GM12878 (cell line): ENCODE results near the gene S100A12. TPM values are rescaled to one million over a fixed set of nuclear protein-coding genes. Genes with fewer than 3 reads are reported as not detected.

Experiments used
- ATAC-seq: fragments of 200-7000 bp; cut with Tn5 transposase; 3 replicates; pipeline ENCODE4 v1.9.1; 2020; ENCODE audit warnings: mild to moderate bottlenecking, moderate library complexity
- BruUV-seq: library from RNA; stranded (reverse); fragments of 400-500 nt; replicated peaks from 2 replicates; lab custom pipeline; 2021; lab: Mats Ljungman, UMichigan
- CTCF ChIA-PET: fragments of 300-600 bp; sonication (Branson Sonifier 250); formaldehyde crosslinking; extraction: SDS; loops from one replicate; lab custom pipeline; 2021; ENCODE audit warnings: inconsistent platforms; lab: Yijun Ruan, JAX
- POLR2A ChIA-PET: fragments of 350-600 bp; formaldehyde crosslinking; extraction: SDS; loops from one replicate; lab custom pipeline; 2021; ENCODE audit warnings: inconsistent platforms; lab: Charles Lee
- RAD21 ChIA-PET: fragments of 300-600 bp; sonication (Branson Sonifier 250); formaldehyde crosslinking; loops from one replicate; lab custom pipeline; 2023; ENCODE audit warnings: antibody characterized with exemption; ENCODE audit not compliant: unreplicated experiment; lab: Charles Lee
- SMC1A ChIA-PET: fragments of 300-600 bp; sonication (Branson Sonifier 250); formaldehyde crosslinking; loops from one replicate; lab custom pipeline; 2023; ENCODE audit not compliant: unreplicated experiment, uncharacterized antibody; lab: Charles Lee
- DNase-seq: peaks from one replicate; pipeline ENCODE4 v3.0.0-alpha.2; 2011; ENCODE audit warnings: low read depth, low spot score
- FAIRE-seq: peaks from 3 replicates; lab custom pipeline; 2011; peaks lifted over from hg19 to GRCh38; lab: Jason Lieb, UNC
- H2AFZ ChIP-seq: 2 replicates; pipeline ENCODE4 v1.6.0; 2011; ENCODE audit warnings: low read depth, low read length, control low read depth; ENCODE audit not compliant: control insufficient read depth
- H3K27ac ChIP-seq: 2 replicates; pipeline ENCODE4 v1.5.1; 2011; ENCODE audit warnings: control low read depth; ENCODE audit not compliant: control insufficient read depth, insufficient read depth
- H3K27me3 ChIP-seq, 2 experiments: replicated peaks in 1 of 2; 2 replicates each; pipeline versions ENCODE4 v1.6.0 to v1.6.1; 2011; ENCODE audit warnings: low read length in 1 of 2; ENCODE audit not compliant: control insufficient read depth in 2 of 2, insufficient read depth in 2 of 2
- H3K36me3 ChIP-seq, 2 experiments: 2 replicates each; pipeline ENCODE4 v1.5.1; 2011; ENCODE audit warnings: low read length in 1 of 2; ENCODE audit not compliant: control insufficient read depth in 2 of 2, insufficient read depth in 2 of 2
- H3K4me1 ChIP-seq: 2 replicates; pipeline ENCODE4 v1.6.1; 2011; ENCODE audit warnings: mild to moderate bottlenecking, low read length, moderate library complexity, mixed read lengths; ENCODE audit not compliant: control insufficient read depth, insufficient read depth
- H3K4me2 ChIP-seq: 2 replicates; pipeline ENCODE4 v1.6.0; 2011; ENCODE audit warnings: control low read depth; ENCODE audit not compliant: control insufficient read depth, insufficient read depth
- H3K4me3 ChIP-seq: fragments of 200-600 bp; sonication (generic); 2 replicates; pipeline ENCODE4 v1.5.1; 2016
- H3K79me2 ChIP-seq: 2 replicates; pipeline ENCODE4 v1.6.0; 2011; ENCODE audit warnings: low read length; ENCODE audit not compliant: control insufficient read depth, insufficient read depth
- H3K9ac ChIP-seq: 2 replicates; pipeline ENCODE4 v1.8.0; 2011; ENCODE audit warnings: low read length, control low read depth, mixed read lengths; ENCODE audit not compliant: control insufficient read depth, insufficient read depth
- H3K9me3 ChIP-seq: replicated peaks from 3 replicates; pipeline ENCODE4 v1.5.1; 2011; ENCODE audit warnings: mild to moderate bottlenecking, low read length; ENCODE audit not compliant: control insufficient read depth, insufficient read depth
- H4K20me1 ChIP-seq: 2 replicates; pipeline ENCODE4 v1.6.0; 2011; ENCODE audit not compliant: control insufficient read depth, insufficient read depth
- EED ChIP-seq: sonication (generic); IDR thresholded peaks from 2 replicates; pipeline ENCODE4 v1.6.1; 2016; ENCODE audit warnings: antibody characterized with exemption, low read depth
- SUZ12 ChIP-seq: fragments of 200-600 bp; sonication (generic); IDR thresholded peaks from one replicate; pipeline ENCODE4 v1.6.1; 2018; ENCODE audit warnings: antibody characterized with exemption, mild to moderate bottlenecking; ENCODE audit not compliant: unreplicated experiment
- ZSCAN29 ChIP-seq: fragments of 450-650 bp; IDR thresholded peaks from 2 replicates; pipeline ENCODE4 v1.6.1; 2017; ENCODE audit warnings: mild to moderate bottlenecking, moderate library complexity
- WGBS: methylation state at CpG from one replicate; pipeline ENCODE4 v1.1.6; 2016; ENCODE audit warnings: low lambda C conversion rate; ENCODE audit not compliant: insufficient replicate concordance, insufficient coverage; ENCODE audit errors: missing lambda C conversion rate; 5-methylcytosine and 5-hydroxymethylcytosine counted together
- in situ Hi-C: fragments of 300-500 bp; cut with MboI; formaldehyde crosslinking; loops from 9 replicates; pipeline ENCODE4 v1.14.3; 2018; ENCODE audit warnings: mixed read lengths
- intact Hi-C: fragments of 100-400 bp; cut with micrococcal nuclease; formaldehyde crosslinking; loops from one replicate; pipeline ENCODE4 v1.14.2; 2022; ENCODE audit not compliant: unreplicated experiment
- polyA plus RNA-seq, 11 experiments: library from polyadenylated mRNA; depleted of rRNA in 4 of 11; unstranded in 6 of 11; stranded (reverse) in 5 of 11; fragments of >200 nt; fragmentation: Nextera tagmentation in 4 of 11; fragmentation: Illumina TruSeq in 1 of 11; extraction: Ambion mirVana in 4 of 11; extraction: Trizol in 1 of 11; gene quantifications; 1 replicate in 1 of 11; 2 replicates in 10 of 11; pipeline versions ENCODE4 v1.2.1 to v1.2.3, GENCODE V29; 2011 to 2016; ENCODE audit warnings: inconsistent platforms in 2 of 11, missing spikeins in 2 of 11, low read depth in 1 of 11
- total RNA-seq, 4 experiments: library from RNA; depleted of rRNA in 3 of 4; stranded (reverse); fragments of >200 nt in 3 of 4; fragmentation: Illumina TruSeq in 1 of 4; extraction: Trizol in 1 of 4; gene quantifications; 2 replicates each; pipeline versions ENCODE4 v1.2.1 to v1.2.3, GENCODE V29; 2013 to 2021
- TF ChIP-seq, protein P1 (sequence below): IDR thresholded peaks from 2 replicates; pipeline ENCODE4 v1.6.1; 2011; ENCODE audit warnings: borderline replicate concordance, low read depth, mild to moderate bottlenecking, moderate library complexity, mixed read lengths, low read length; ENCODE audit not compliant: insufficient read depth; ENCODE audit errors: extremely low read length

S100A12 gene
- total and polyA plus RNA-seq, 10 of the 15 experiments (the other 5 are each of a cell fraction or from before 2014, with no cell fraction given) = not detected

DNA sequence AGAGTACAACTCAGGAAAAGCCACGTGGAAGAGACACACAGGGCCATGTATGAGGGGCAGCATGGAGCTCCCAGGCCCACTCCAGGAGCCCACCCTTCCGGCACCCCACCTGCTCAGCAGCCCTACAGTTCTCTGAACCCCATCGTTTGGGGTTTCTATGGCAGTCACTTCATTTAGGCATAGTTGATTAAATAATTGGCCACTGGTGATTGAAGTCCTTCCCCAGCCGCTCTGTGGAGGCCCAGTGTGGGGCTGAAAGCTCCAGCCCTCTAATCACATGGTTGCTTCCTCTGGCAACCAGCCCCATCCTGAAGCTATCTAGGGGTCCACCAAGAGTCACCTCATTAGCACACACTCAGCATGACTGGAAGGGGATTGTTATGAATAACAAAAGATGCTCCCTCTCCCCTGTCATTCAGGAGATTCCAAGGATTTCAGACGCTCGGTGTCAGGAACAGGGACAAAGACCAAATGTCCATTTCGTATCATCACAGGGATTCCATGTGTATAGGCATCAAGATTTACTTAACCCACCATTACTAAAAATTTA is 28.7 kb upstream of the S100A12 start:
- Histone ChIP-seq H2AFZ (no peak overlapping the region), H3K4me2 (no peak overlapping the region), H3K36me3 (no peaks in the 10 kb centered on the region)
- CTCF ChIA-PET = interaction anchor here (1.2 to 6.8 kb wide), 8 partner anchors 8 to 116 kb away, joined by 3 to 44 read pairs (median 4); partner anchors contain the start of gene PGLYRP4
- RAD21 ChIA-PET = interaction anchor here (0.6 to 1.0 kb wide), 2 partner anchors 49 to 52 kb away, joined by 3 to 5 read pairs; no protein-coding TSS in a partner anchor
- no peak for TF ChIP-seq SUZ12
- no peak for TF ChIP-seq EED
- no peak for TF ChIP-seq ZSCAN29
- TF ChIP-seq, protein P1, sequence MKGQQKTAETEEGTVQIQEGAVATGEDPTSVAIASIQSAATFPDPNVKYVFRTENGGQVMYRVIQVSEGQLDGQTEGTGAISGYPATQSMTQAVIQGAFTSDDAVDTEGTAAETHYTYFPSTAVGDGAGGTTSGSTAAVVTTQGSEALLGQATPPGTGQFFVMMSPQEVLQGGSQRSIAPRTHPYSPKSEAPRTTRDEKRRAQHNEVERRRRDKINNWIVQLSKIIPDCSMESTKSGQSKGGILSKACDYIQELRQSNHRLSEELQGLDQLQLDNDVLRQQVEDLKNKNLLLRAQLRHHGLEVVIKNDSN = no peak
- TF ChIP-seq, all 136 proteins: peak for 0
- no peaks in the 10 kb centered on the region for H3K9me3 ChIP-seq
- H3K27me3 ChIP-seq = peaks cover 0 to 2% of the 10 kb centered on the region in 2 experiments; a peak in 1 of 4 replicates
- no peak for ATAC-seq
- H3K27ac ChIP-seq = no peak overlapping the region
- H3K4me3 ChIP-seq = no peak overlapping the region
- H3K9ac ChIP-seq = no peak overlapping the region
- DNase-seq = no peak
- 50% methylated on average over 7 of the region's 7 CpGs for WGBS
- H3K79me2 ChIP-seq = no peaks in the 10 kb centered on the region
- SMC1A ChIA-PET = interaction anchor here (0.6 to 1.5 kb wide), 3 partner anchors 50 to 300 kb away, joined by 3 to 4 read pairs (median 4); no protein-coding TSS in a partner anchor
- no peaks in the 10 kb centered on the region for H3K4me1 ChIP-seq
- BruUV-seq = no TSS peak
- no peaks in the 10 kb centered on the region for H4K20me1 ChIP-seq
- in situ Hi-C loops (no loop called here), intact Hi-C loops (loop anchor here (1.0 to 5.0 kb wide), 2 partner anchors 49 to 93 kb away; no protein-coding TSS in a partner anchor)
- POLR2A ChIA-PET = no interaction called here
- no peak for FAIRE-seq
